Aorta (tissue), 5 donors: ENCODE data around the gene IQUB. TPM values are rescaled to one million over a fixed set of nuclear protein-coding genes. Genes with fewer than 3 reads are reported as not detected.

Experiments used
- ATAC-seq: fragments of 200-7000 bp; cut with Tn5 transposase; one replicate; pipeline ENCODE4 v1.9.1; 2022; ENCODE audit warnings: moderate library complexity; ENCODE audit not compliant: low FRiP score
- DNase-seq, 2 donors: peaks; one replicate each; pipeline ENCODE4 v3.0.0-alpha.2; 2020
- H3K27ac ChIP-seq, 2 donors: one replicate each; pipeline ENCODE4 v1.5.1; 2013; ENCODE audit warnings: low read length in 2 of 2, mild to moderate bottlenecking in 2 of 2, moderate library complexity in 2 of 2, control low read depth in 1 of 2, inconsistent platforms in 1 of 2, low read depth in 1 of 2
- H3K27me3 ChIP-seq, 2 donors: one replicate each; pipeline ENCODE4 v1.6.1; 2013; ENCODE audit warnings: control low read depth in 1 of 2, low read length in 1 of 2, mild to moderate bottlenecking in 1 of 2, moderate library complexity in 1 of 2; ENCODE audit not compliant: insufficient read depth in 2 of 2, control insufficient read depth in 1 of 2
- H3K36me3 ChIP-seq, 2 donors: one replicate each; pipeline ENCODE4 v1.6.1; 2013; ENCODE audit warnings: control low read depth in 1 of 2, low read length in 1 of 2, mild to moderate bottlenecking in 1 of 2; ENCODE audit not compliant: insufficient read depth in 2 of 2, control insufficient read depth in 1 of 2
- H3K4me1 ChIP-seq, 2 donors: one replicate each; pipeline ENCODE4 v1.6.1; 2013; ENCODE audit warnings: low read length in 2 of 2, control low read depth in 1 of 2, mild to moderate bottlenecking in 1 of 2, moderate library complexity in 1 of 2; ENCODE audit not compliant: insufficient read depth in 2 of 2, control insufficient read depth in 1 of 2
- H3K4me3 ChIP-seq, 2 donors: one replicate each; pipeline ENCODE4 v1.5.1; 2013; ENCODE audit warnings: low read length in 2 of 2, control low read depth in 1 of 2, mild to moderate bottlenecking in 1 of 2
- H3K9me3 ChIP-seq: one replicate; pipeline ENCODE4 v1.6.1; 2013; ENCODE audit warnings: mild to moderate bottlenecking, low read length; ENCODE audit not compliant: control insufficient read depth
- WGBS, 2 donors: extraction: QIAGEN DNeasy Blood & Tissue Kit; methylation state at CpG; one replicate each; pipeline ENCODE4 v1.1.7; 2013; 5-methylcytosine and 5-hydroxymethylcytosine counted together
- intact Hi-C, 2 donors: fragments of 100-400 bp; cut with DNase I; formaldehyde crosslinking; loops; one replicate each; pipeline versions ENCODE4 v1.14.2 to v1.15.0; 2022
- polyA plus RNA-seq, 2 donors: library from polyadenylated mRNA; stranded (reverse); fragments of 200-250 nt; gene quantifications; one replicate each; pipeline ENCODE4 v1.2.3, GENCODE V29; 2013
- total RNA-seq, 2 donors: library from RNA; stranded (reverse); fragmentation: NEBNext Ultra II Directional; extraction: Animal tissue kit (Norgen Biotek cat#: 25700); gene quantifications; one replicate each; pipeline ENCODE4 v1.2.1, GENCODE V29; 2021
- donor health status: healthy with polysubstance abuse.
- donor health status: Bipolar disorder and iron deficiency.
- donor health status: DM: no; HTN: no; CAD: no.
- donor health status: DM: no; HTN: no; CAD: no.
- donor health status: DM: yes; HTN: yes; CAD: no.

IQUB gene
- total and polyA plus RNA-seq, 4 donors: 0.39 to 0.81 (median 0.59) TPM; not detected in 1

DNA sequence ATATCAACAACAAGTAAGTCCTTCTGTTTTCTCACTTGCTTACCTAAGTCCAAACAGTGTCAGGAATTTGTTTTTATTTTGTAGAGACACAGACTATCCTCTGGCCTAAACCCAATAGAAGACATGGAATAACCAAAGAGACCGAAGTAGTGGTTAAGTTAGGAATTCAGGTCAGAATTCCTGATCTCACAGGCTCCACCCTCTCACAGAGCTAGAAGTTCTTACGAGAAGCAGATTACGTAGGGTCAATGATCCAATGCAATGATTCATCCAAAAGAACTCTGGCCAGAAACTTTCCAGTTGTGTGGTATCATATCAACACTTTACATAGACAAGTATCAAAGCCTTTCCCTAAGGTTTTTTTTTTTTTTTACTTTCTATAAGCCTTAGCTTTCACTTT lies 73.8 kb downstream of the IQUB start:
- Histone ChIP-seq H3K4me3 (no peak overlapping the region), H3K9me3 (no peaks in the 10 kb centered on the region), H3K36me3 (no peaks in the 10 kb centered on the region), H3K4me1 (no peaks in the 10 kb centered on the region), H3K27ac (no peak overlapping the region), H3K27me3 (no peaks in the 10 kb centered on the region)
- no peak for ATAC-seq
- no peak for DNase-seq
- WGBS, 2 donors: 52 to 60% methylated on average over 3 of the region's 3 CpGs
- intact Hi-C loops: no loop called here

DNA sequence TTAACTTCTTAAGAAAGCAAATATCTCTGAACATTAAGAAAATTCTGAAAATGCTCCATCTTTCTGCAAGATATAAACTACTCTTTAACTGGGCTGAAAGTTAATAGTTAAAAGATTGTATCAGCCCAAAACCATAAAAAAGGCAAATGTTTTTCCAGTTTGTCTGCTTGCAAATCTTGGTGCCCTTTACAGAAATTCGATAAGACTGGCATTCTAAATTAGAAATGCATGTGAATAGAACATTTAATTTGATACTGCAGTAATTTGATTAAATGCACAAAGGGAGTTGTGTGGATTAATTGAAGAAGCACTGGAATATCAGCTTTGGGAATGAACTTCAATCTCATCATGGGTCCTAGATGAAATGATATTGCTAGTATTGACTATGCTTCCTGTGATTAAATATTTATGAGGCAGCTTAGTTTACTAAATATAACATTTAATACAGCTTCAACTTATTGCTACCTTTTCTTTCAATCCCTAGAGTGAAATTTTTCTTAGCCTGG lies 78.4 kb downstream of the IQUB start:
- H3K27ac ChIP-seq: no peak overlapping the region
- WGBS, 2 donors: 23 to 24% methylated on average over 1 of the region's 1 CpG
- ATAC-seq (no peak), DNase-seq (no peak)
- H3K9me3 ChIP-seq: peaks cover 3% of the 10 kb centered on the region
- H3K4me3 ChIP-seq: no peak overlapping the region
- H3K27me3 ChIP-seq: no peaks in the 10 kb centered on the region
- intact Hi-C loops: no loop called here
- H3K4me1 ChIP-seq: no peaks in the 10 kb centered on the region
- H3K36me3 ChIP-seq: no peaks in the 10 kb centered on the region

DNA sequence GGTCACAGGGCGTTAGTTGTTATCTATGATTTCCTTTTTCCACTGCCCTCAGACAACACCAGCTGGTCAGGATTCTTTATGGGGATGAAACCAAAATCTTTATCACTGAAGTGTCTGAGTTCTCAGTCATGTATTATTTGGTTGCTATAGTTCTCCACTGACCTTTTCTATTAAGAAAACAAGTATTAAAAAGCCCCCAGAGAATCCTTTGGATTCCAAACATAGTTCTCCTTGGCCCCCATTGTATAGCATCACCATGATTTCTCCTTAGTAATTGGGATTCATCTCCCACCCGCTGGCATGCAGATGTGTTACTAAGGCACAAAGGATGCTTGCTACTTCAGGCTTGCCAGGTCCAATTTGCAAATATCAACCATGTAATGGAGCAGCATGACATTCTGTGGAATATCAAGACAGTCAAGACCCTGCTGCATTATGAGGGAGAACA lies 94.3 kb downstream of the IQUB start:
- WGBS, 2 donors: 31 to 46% methylated on average over 2 of the region's 2 CpGs
- Histone ChIP-seq H3K4me3 (no peak overlapping the region), H3K9me3 (no peaks in the 10 kb centered on the region), H3K27me3 (no peaks in the 10 kb centered on the region), H3K27ac (no peak overlapping the region), H3K4me1 (no peaks in the 10 kb centered on the region), H3K36me3 (no peaks in the 10 kb centered on the region)
- intact Hi-C loops: no loop called here
- ATAC-seq: no peak
- no peak for DNase-seq

DNA sequence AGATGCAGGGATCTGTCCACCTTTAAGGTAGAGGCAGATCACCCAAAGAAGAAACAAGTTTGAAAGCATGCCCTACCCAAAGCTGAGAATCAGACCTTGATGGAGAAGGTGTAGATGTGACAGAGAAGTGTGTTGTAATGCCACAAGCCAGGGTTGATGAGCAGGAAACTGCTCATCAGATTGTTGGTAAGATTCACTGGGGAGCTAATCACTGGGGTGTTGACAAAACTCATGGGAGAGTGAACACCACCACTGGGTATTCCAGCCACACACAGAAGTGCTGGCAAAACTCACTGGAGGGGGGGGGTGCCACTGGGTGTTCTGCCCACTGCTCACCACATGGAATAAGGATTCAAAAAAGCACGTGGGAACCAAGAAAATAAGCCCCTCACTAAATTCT lies 95.2 kb downstream of the IQUB start:
- DNase-seq (no peak), ATAC-seq (no peak)
- H3K9me3 ChIP-seq: no peaks in the 10 kb centered on the region
- intact Hi-C loops: no loop called here
- no peaks in the 10 kb centered on the region for H3K27me3 ChIP-seq
- no peaks in the 10 kb centered on the region for H3K36me3 ChIP-seq
- 43 to 50% methylated on average over 1 of the region's 1 CpG for WGBS, 2 donors
- no peaks in the 10 kb centered on the region for H3K4me1 ChIP-seq
- no peak overlapping the region for H3K4me3 ChIP-seq
- no peak overlapping the region for H3K27ac ChIP-seq

DNA sequence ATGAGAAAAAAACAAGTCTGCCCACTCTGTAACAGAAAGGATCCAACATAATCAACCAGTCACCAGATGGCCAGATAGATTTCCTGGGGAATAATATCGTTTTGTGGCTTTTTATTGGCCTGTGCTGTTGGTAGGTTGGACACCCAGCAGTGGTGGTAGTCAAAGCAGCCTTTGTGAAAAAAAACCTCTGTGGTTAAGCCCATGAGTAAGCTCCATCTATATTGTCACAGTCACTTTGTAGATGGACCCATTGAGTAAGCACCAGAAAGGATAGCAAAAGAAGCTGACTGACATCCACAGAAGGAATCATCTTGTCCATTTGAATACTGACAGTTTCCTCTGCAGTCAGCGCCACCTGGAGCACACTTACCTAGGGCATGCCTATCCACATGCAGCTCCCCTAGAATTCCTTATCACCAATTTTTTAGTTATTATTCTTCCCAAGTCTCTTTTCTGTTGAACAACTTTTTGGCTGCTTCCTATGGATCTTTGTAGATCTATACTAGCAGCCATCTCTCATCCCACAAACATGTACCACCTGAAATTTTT lies 96.9 kb downstream of the IQUB start:
- intact Hi-C loops: no loop called here
- DNase-seq: no peak
- H3K4me1 ChIP-seq: no peaks in the 10 kb centered on the region
- no peaks in the 10 kb centered on the region for H3K36me3 ChIP-seq
- H3K4me3 ChIP-seq: no peak overlapping the region
- no peak for ATAC-seq
- no peak overlapping the region for H3K27ac ChIP-seq
- no peaks in the 10 kb centered on the region for H3K27me3 ChIP-seq
- WGBS, 2 donors: 79 to 80% methylated on average over 2 of the region's 2 CpGs
- H3K9me3 ChIP-seq: no peaks in the 10 kb centered on the region

DNA sequence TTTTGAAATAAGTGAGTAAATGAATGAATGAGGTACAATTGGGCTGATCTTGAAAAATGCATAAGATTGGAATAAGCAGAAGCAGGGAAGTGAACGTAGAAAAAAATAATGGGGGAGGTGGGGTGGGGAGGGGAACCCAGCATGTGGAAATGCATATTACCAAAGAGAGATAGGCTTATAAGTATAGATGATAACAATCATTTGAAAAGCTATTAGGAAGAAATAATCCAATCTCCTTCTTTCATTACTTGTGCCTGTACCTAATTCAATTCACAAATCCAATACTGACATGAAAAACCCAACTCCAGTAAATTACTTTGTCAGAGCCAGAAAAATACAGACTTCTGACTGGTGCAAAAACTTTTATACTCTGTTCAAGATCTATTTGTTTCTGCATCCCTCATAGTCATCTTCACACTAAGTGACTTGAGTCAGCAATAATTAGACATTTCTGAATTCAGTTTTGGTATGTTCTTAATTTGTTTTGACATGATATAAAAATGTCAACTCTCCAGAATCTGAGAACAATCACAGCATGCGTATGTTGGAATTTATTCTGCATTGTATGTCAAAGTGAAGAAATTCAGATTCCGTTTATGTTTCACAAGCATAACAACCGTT lies 99.2 kb downstream of the IQUB start:
- no peaks in the 10 kb centered on the region for H3K4me1 ChIP-seq
- no peaks in the 10 kb centered on the region for H3K9me3 ChIP-seq
- intact Hi-C loops: no loop called here
- DNase-seq (no peak), ATAC-seq (no peak)
- no peaks in the 10 kb centered on the region for H3K36me3 ChIP-seq
- no peak overlapping the region for H3K4me3 ChIP-seq
- WGBS, 2 donors: 27 to 35% methylated on average over 4 of the region's 4 CpGs
- no peaks in the 10 kb centered on the region for H3K27me3 ChIP-seq
- H3K27ac ChIP-seq: no peak overlapping the region

DNA sequence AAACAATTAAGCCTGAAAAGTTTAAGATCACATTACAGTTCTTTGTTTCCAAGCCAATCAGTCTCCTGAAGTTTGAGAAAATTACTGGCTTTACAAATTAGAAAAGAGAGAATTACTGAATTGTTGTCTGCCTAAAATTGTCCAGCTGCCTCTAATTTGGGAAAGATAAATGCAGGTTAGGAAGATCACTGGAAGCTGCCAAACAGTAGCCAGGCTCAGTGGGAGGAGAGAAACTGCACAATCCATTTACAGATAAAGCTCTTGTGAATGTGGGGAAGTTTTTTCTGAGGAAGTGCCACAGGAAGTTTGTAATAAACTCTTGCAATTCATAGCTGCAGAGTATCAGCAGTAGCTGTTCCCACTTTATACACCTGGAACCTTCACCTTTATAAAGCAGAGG lies 100.7 kb downstream of the IQUB start:
- no peak overlapping the region for H3K4me3 ChIP-seq
- no peak for ATAC-seq
- H3K27ac ChIP-seq: no peak overlapping the region

DNA sequence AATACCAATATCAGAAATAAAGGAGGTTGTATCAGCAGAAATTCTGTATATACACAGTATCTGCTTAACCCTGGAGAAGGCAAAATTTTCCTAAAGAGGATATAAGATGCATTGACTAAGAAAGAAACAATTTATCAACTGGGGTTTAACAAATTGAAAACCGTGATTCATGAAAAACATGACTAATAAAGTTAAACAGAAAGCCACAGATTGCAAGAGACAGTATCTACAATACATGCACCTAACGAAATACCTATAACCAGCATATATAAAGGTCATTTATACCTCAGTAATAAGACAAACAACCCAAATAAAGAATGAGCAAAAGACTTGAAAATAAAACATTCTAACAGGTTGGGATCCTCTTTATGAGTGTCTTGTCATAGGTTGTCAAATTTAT lies 101.8 kb downstream of the IQUB start:
- intact Hi-C loops: no loop called here
- no peak for ATAC-seq
- 69 to 76% methylated on average over 2 of the region's 2 CpGs for WGBS, 2 donors

More for the DNA sequence above, 100.7 kb downstream of the IQUB start:
- no peaks in the 10 kb centered on the region for H3K4me1 ChIP-seq
- H3K9me3 ChIP-seq: no peaks in the 10 kb centered on the region
- H3K27me3 ChIP-seq: no peaks in the 10 kb centered on the region
- intact Hi-C loops: no loop called here
- no peak for DNase-seq
- H3K36me3 ChIP-seq: no peaks in the 10 kb centered on the region

DNA sequence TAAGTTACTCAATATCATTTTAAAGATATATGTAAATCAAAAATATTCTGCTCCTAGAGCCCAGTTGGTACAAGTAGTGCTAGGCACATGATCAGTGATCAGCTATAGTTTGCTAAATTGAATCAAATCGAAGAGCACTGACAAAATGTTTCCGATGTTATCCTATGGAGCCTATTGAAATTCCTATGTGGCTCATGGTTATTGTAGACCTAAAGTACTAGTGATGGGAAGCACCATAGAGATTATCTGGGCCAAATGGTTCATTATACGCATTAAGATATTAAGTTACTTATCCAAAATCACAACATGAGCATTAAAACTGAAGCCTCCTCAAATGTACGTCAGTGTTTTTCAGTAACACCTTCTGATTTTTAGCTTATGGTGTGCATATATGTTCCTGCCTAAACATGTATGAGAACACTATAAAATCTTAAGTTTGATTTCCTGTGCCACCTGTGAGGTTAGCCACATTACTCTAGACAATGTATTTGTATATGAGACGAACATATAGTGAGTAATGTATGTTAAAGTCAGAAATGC lies 103.2 kb downstream of the IQUB start:
- H3K4me3 ChIP-seq: no peak overlapping the region
- intact Hi-C loops: no loop called here
- H3K36me3 ChIP-seq: no peaks in the 10 kb centered on the region
- no peaks in the 10 kb centered on the region for H3K27me3 ChIP-seq
- no peak for ATAC-seq
- no peaks in the 10 kb centered on the region for H3K9me3 ChIP-seq
- H3K27ac ChIP-seq: no peak overlapping the region
- DNase-seq: no peak
- 83 to 85% methylated on average over 5 of the region's 5 CpGs for WGBS, 2 donors
- H3K4me1 ChIP-seq: no peaks in the 10 kb centered on the region

More for the DNA sequence above, 101.8 kb downstream of the IQUB start:
- Histone ChIP-seq H3K9me3 (no peaks in the 10 kb centered on the region), H3K27ac (no peak overlapping the region), H3K4me3 (no peak overlapping the region), H3K4me1 (no peaks in the 10 kb centered on the region), H3K36me3 (no peaks in the 10 kb centered on the region), H3K27me3 (no peaks in the 10 kb centered on the region)
- no peak for DNase-seq
